Calu3 (cell line): ENCODE measurements around the gene FAM3C. TPM values are rescaled to one million over a fixed set of nuclear protein-coding genes. Genes with fewer than 3 reads are reported as not detected.

ENCODE experiments used
- BruUV-seq: library from RNA; stranded (reverse); fragments of 400-500 nt; replicated peaks from 2 replicates; lab custom pipeline; 2021; lab: Mats Ljungman, UMichigan
- CTCF ChIA-PET: fragments of 300-600 bp; sonication (Branson Sonifier 250); formaldehyde crosslinking; loops from one replicate; lab custom pipeline; 2022; ENCODE audit warnings: antibody characterized with exemption; lab: Charles Lee
- DNase-seq: peaks from one replicate; pipeline ENCODE4 v3.0.0; 2022
- H3K27ac Mint-ChIP-seq: one replicate; pipeline ENCODE4 v1.8.0; 2022; ENCODE audit warnings: mixed read lengths; ENCODE audit not compliant: unreplicated experiment
- H3K27me3 Mint-ChIP-seq: one replicate; pipeline ENCODE4 v1.8.0; 2022; ENCODE audit warnings: mixed read lengths; ENCODE audit not compliant: unreplicated experiment
- H3K36me3 Mint-ChIP-seq: one replicate; pipeline ENCODE4 v1.8.0; 2022; ENCODE audit warnings: mild to moderate bottlenecking, moderate library complexity, mixed read lengths; ENCODE audit not compliant: insufficient read depth, unreplicated experiment
- H3K4me1 Mint-ChIP-seq: one replicate; pipeline ENCODE4 v1.8.0; 2022; ENCODE audit warnings: mild to moderate bottlenecking, low read depth, mixed read lengths; ENCODE audit not compliant: unreplicated experiment
- H3K4me3 Mint-ChIP-seq: one replicate; pipeline ENCODE4 v1.8.0; 2022; ENCODE audit warnings: mild to moderate bottlenecking, low read depth, moderate library complexity, mixed read lengths; ENCODE audit not compliant: unreplicated experiment
- H3K9me3 Mint-ChIP-seq: one replicate; pipeline ENCODE4 v1.8.0; 2022; ENCODE audit warnings: low read depth, mixed read lengths; ENCODE audit not compliant: unreplicated experiment
- intact Hi-C: fragments of 100-400 bp; cut with micrococcal nuclease; formaldehyde crosslinking; loops from one replicate; pipeline ENCODE4 v1.10.0; 2022; ENCODE audit not compliant: unreplicated experiment
- total RNA-seq: library from RNA; stranded (reverse); gene quantifications from 2 replicates; pipeline ENCODE4 v1.2.3, GENCODE V29; 2022
- TF ChIP-seq, protein P1 (sequence below): fragments of 200-600 bp; IDR thresholded peaks from one replicate; pipeline ENCODE4 v1.8.0; 2022; ENCODE audit warnings: antibody characterized with exemption; ENCODE audit not compliant: unreplicated experiment

The FAM3C gene
- total RNA-seq, 1 experiment from 2014 or later: 206 TPM

DNA sequence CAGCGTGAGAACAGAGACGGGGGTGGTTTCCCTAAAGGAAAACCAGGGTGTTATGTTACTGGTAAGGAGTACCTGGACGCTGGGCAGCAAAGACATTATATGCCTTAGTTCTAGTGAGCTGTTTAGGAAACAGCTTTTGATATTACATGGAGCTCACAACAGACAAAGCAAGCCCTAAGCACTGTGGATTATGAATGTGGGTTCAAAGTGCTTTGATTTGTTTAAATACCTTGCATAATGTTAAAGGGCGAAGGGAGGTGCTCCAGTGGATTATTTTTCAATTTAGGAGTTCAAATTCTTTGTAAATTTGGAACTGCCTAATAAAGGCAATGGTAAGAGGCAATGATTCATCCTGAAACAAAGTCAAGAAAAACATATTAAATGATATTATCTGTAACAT, 53.5 kb downstream of the FAM3C start:
- H3K27me3 Mint-ChIP-seq: no peaks in the 10 kb centered on the region
- DNase-seq: no peak
- BruUV-seq: no TSS peak
- TF ChIP-seq, protein P1, sequence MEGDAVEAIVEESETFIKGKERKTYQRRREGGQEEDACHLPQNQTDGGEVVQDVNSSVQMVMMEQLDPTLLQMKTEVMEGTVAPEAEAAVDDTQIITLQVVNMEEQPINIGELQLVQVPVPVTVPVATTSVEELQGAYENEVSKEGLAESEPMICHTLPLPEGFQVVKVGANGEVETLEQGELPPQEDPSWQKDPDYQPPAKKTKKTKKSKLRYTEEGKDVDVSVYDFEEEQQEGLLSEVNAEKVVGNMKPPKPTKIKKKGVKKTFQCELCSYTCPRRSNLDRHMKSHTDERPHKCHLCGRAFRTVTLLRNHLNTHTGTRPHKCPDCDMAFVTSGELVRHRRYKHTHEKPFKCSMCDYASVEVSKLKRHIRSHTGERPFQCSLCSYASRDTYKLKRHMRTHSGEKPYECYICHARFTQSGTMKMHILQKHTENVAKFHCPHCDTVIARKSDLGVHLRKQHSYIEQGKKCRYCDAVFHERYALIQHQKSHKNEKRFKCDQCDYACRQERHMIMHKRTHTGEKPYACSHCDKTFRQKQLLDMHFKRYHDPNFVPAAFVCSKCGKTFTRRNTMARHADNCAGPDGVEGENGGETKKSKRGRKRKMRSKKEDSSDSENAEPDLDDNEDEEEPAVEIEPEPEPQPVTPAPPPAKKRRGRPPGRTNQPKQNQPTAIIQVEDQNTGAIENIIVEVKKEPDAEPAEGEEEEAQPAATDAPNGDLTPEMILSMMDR: no peak
- CTCF ChIA-PET: no interaction called here
- no peak overlapping the region for H3K4me3 Mint-ChIP-seq
- no peaks in the 10 kb centered on the region for H3K9me3 Mint-ChIP-seq
- intact Hi-C loops: no loop called here
- H3K36me3 Mint-ChIP-seq: peaks cover 42% of the 10 kb centered on the region
- H3K27ac Mint-ChIP-seq: no peak overlapping the region
- H3K4me1 Mint-ChIP-seq: no peaks in the 10 kb centered on the region

DNA sequence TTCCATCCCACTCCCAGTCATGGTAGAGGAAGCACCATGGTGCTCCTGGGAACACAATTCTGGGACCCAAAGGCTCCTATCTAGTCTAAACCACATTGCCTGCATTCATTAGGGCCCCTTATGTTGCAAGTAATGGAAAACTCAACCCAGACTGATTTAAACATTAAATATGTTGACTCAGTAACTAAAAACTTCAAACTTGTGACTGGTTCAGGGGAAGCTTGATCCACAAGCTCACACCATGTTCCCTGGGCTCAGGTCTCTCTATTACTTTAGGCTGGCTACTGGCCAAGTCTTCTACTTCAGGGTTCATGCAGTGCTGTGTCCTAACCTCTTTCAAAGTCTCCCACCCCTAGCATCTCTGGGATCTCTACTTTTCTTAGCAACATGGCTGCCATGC, 54.2 kb downstream of the FAM3C start:
- no TSS peak for BruUV-seq
- no peak overlapping the region for H3K4me3 Mint-ChIP-seq
- intact Hi-C loops: no loop called here
- peak overlapping the region; percentile 27 for H3K27ac Mint-ChIP-seq
- CTCF ChIA-PET: no interaction called here
- H3K9me3 Mint-ChIP-seq: no peaks in the 10 kb centered on the region
- no peak for DNase-seq
- no peaks in the 10 kb centered on the region for H3K27me3 Mint-ChIP-seq
- H3K4me1 Mint-ChIP-seq: no peaks in the 10 kb centered on the region
- peaks cover 36% of the 10 kb centered on the region for H3K36me3 Mint-ChIP-seq
- TF ChIP-seq, protein P1: no peak

DNA sequence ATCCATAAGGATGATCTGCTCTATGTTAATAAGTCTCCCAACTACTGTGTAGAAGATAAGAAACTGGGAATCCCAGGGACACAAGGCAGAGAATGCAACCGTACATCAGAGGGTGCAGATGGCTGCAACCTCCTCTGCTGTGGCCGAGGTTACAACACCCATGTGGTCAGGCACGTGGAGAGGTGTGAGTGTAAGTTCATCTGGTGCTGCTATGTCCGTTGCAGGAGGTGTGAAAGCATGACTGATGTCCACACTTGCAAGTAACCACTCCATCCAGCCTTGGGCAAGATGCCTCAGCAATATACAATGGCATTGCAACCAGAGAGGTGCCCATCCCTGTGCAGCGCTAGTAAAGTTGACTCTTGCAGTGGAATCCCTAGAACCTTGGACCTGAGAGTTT, 57.0 kb downstream of the FAM3C start:
- TF ChIP-seq, protein P1: no peak
- H3K27ac Mint-ChIP-seq: no peak overlapping the region
- no peaks in the 10 kb centered on the region for H3K27me3 Mint-ChIP-seq
- intact Hi-C loops: loop anchor here (10.0 kb wide), 1 partner anchor 354 kb away; the partner anchor contains the start of gene CPED1
- H3K4me3 Mint-ChIP-seq: no peak overlapping the region
- DNase-seq: no peak
- H3K4me1 Mint-ChIP-seq: no peaks in the 10 kb centered on the region
- BruUV-seq: no TSS peak
- CTCF ChIA-PET: no interaction called here
- H3K36me3 Mint-ChIP-seq: peaks cover 15% of the 10 kb centered on the region
- no peaks in the 10 kb centered on the region for H3K9me3 Mint-ChIP-seq

DNA sequence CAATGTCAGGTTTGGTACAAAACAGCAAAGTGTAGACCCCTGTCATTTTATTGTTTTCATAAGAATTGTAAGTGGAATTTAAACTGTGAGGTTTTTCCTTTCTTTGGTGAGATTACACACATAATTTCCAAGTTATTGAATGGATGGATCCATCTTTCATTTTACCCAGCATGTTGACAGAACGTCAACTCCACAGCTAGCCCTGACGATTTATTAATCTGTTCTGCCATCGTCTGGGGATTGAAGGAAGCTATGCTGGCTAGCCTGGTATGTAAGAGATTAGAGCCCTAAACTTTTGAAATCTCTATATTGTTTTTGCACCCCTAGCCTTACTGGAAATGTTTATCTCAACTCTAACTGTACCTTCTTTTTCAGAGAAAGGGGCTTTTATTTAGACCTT, 58.7 kb downstream of the FAM3C start:
- Mint-ChIP-seq H3K4me1 (no peaks in the 10 kb centered on the region), H3K9me3 (no peaks in the 10 kb centered on the region), H3K4me3 (no peak overlapping the region), H3K27ac (no peak overlapping the region), H3K36me3 (peaks cover 12% of the 10 kb centered on the region), H3K27me3 (no peaks in the 10 kb centered on the region)
- peak; percentile 16 for DNase-seq
- intact Hi-C loops: loop anchor here (2.0 to 10.0 kb wide), 2 partner anchors 211 to 353 kb away; partner anchors contain the start of gene CPED1
- TF ChIP-seq, protein P1: no peak
- CTCF ChIA-PET: interaction anchor here (0.8 kb wide), 1 partner anchor 210 kb away, joined by 3 read pairs; no protein-coding TSS in a partner anchor
- no TSS peak for BruUV-seq
